H1 (cell line): ENCODE data around the gene ZNF232.

Experiments
- ATF3 ChIP-seq: IDR thresholded peaks from 2 replicates; pipeline ENCODE4 v1.6.1; 2011; ENCODE audit warnings: low read depth, mild to moderate bottlenecking, low read length; ENCODE audit not compliant: insufficient read depth
- CTCF ChIP-seq, 3 experiments: IDR thresholded peaks; 1 replicate in 2 of 3; 2 replicates in 1 of 3; pipeline versions ENCODE4 v1.5.1 to v1.6.1; 2011; ENCODE audit warnings: low read length in 3 of 3, mild to moderate bottlenecking in 3 of 3, inconsistent platforms in 2 of 3, low read depth in 1 of 3, moderate library complexity in 1 of 3; ENCODE audit not compliant: insufficient read depth in 1 of 3; ENCODE audit errors: control extremely low read depth in 1 of 3
- EP300 ChIP-seq, 2 experiments: IDR thresholded peaks; 1 replicate in 1 of 2; 2 replicates in 1 of 2; pipeline ENCODE4 v1.6.1; 2011 to 2012; ENCODE audit warnings: low read depth in 2 of 2, low read length in 2 of 2, mild to moderate bottlenecking in 2 of 2, borderline replicate concordance in 1 of 2, inconsistent platforms in 1 of 2, moderate library complexity in 1 of 2
- MAFK ChIP-seq: IDR thresholded peaks from 2 replicates; pipeline ENCODE4 v1.6.1; 2012; ENCODE audit warnings: low read depth, mild to moderate bottlenecking, improper control_type of control experiment, low read length
- SP1 ChIP-seq: IDR thresholded peaks from 2 replicates; pipeline ENCODE4 v1.6.1; 2011; ENCODE audit warnings: low read depth, low read length
- SP2 ChIP-seq: IDR thresholded peaks from 2 replicates; pipeline ENCODE4 v1.6.1; 2012; ENCODE audit warnings: mild to moderate bottlenecking, low read length, inconsistent platforms

- TF ChIP-seq EP300 (IDR thresholded peaks at IDR 0.05; ENCODE audit: borderline replicate concordance in 1 of 2, low read depth in 2 of 2, low read length in 2 of 2) (no peak), CTCF (IDR thresholded peaks at IDR 0.05; ENCODE audit: control extremely low read depth in 1 of 3, insufficient read depth in 1 of 3, low read depth in 1 of 3, low read length in 3 of 3) (no peak), SP2 (no peak), ATF3 (no peak), SP1 (no peak), MAFK (no peak)
Measured at GRCh38 chr17:5127910-5128309, 16.2 kb upstream of the ZNF232 start.
